ENCODE measurements around the gene MEIOSIN.

MEIOSIN gene

DNA sequence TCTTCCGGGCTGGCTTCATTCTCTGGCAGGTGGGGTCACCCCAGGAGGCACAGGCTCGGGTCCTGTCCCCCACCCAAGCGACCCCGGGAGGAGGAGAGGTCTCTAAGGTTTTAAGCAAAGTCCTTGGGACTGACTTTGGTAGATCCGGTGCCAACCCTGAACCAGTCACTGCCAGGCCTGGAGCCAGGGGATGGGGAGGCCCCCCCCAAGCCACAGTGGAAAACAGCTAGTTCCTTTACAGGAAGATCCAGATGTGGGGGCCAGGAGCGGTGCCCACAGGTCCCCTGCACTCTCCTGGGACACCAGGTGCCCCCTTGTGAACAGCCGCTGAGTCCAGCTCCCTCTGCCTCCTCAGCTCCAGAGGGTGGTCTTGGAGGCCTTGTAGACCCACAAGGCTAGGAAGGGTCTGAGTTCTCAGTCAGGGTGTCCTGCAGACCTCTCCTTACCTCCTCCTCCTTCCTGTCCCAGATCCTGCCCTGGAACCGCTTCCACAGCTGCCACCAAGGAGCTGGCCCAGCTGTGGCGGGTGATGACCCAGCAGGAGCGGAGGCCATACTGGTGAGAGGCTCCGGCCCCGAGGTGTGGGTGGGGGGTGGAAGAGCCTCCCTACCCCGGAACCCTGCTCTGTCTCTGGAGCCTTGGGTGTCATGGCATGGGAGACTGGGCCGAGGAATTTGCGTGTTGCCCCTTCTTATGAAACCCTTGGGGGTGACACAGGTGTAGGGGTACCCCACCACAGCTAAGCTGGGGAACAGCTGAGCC, 29.8 kb downstream of the MEIOSIN start:
- TF ChIP-seq, protein P1, sequence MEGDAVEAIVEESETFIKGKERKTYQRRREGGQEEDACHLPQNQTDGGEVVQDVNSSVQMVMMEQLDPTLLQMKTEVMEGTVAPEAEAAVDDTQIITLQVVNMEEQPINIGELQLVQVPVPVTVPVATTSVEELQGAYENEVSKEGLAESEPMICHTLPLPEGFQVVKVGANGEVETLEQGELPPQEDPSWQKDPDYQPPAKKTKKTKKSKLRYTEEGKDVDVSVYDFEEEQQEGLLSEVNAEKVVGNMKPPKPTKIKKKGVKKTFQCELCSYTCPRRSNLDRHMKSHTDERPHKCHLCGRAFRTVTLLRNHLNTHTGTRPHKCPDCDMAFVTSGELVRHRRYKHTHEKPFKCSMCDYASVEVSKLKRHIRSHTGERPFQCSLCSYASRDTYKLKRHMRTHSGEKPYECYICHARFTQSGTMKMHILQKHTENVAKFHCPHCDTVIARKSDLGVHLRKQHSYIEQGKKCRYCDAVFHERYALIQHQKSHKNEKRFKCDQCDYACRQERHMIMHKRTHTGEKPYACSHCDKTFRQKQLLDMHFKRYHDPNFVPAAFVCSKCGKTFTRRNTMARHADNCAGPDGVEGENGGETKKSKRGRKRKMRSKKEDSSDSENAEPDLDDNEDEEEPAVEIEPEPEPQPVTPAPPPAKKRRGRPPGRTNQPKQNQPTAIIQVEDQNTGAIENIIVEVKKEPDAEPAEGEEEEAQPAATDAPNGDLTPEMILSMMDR (IDR thresholded peaks at IDR 0.05; ENCODE audit: insufficient read depth, low read depth, low read length, missing control alignments), result no peak
- DNase-seq (ENCODE audit: low read depth), result no peak
- no peak overlapping the region for H3K4me3 ChIP-seq (ENCODE audit: low read length)

DNA sequence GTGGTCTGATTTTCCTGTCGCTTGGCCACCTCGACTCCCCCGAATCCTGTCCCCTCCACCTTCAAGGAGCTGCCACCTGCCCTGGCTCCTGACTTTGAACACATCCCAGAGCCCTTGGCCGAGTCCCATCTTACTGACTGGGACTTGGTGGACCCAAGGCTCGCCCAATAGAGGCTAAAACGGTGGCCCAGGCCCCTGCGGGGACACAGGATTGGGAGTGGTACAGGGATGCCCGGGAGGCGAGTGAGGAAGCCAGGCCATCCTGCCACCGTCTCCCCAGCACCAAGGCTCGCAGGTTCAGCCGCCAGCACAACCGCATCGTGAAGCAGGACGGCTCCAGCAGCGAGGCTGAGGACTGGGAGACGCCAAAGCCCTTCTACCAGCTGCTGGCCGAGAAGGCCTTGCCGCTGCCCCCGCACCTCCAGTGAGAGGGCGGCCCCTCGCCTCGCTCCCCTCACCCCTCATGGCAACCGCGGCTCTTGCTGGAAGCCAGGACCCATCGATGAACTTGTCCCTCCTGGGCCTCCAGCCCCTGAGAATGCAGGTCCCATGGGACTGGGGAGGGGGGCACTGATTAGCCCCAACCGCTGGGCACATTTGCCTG, 30.6 kb downstream of the MEIOSIN start:
- TF ChIP-seq, protein P1 (IDR thresholded peaks at IDR 0.05; ENCODE audit: insufficient read depth, low read depth, low read length, missing control alignments), result no peak
- no peak for DNase-seq (ENCODE audit: low read depth)
- no peak overlapping the region for H3K4me3 ChIP-seq (ENCODE audit: low read length)

DNA sequence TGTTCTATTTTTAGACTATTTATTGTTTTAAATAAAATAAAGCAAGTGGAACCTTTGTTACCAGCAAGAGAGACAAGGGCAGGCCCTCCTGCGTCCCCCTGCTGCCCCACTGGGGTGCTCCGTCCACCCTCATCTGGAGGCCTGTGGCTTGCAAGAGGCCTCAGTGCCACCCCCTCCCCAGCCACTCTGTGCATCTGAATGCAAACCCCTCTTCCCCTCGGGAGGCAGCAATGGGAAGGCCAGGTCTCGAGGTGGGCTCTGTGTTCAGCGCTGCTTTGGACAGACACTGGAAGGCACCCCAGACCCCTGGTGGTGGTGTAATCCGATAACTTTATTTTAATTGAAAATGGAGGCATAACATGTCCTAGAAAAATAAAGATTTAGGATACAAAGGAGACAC, 31.2 kb downstream of the MEIOSIN start:
- no peak for DNase-seq (ENCODE audit: low read depth)
- TF ChIP-seq, protein P1 (IDR thresholded peaks at IDR 0.05; ENCODE audit: insufficient read depth, low read depth, low read length, missing control alignments), result no peak
- no peak overlapping the region for H3K4me3 ChIP-seq (ENCODE audit: low read length)

DNA sequence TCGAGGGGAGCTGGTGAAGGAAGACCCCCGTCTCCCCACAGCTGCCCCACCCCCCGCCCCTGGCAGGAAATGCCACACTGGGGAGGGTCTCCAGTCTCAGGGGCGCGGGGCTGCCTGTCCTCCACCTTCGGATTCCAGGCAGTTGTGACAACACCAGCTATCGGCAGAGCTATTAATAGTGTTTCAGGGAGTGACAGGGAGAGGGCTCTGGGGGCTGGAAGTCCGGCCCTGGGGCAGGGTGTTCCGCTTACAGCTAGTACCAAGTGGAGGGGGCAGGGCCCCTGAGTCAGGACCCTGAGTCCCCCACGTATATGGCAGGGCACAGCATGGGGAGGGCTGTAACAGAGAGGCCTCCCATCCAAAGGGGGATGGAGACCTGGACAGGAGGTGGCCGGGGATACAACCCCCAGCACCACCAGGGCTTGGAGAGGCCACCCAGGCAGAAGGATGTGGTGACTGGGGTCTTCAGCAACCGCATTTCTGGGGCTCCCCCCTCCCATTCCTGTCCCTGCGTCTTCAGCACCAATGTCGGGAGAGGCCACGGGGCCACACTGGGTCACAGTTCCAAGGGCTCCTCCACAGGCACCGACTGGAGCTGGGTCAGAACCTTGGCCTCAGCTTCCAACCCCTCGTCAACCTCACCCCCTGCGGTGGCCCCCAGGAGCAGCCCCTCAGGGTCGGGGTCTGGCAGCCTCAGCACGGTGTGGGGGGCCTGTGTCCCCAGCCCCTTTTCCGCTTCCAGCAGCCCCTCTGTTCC, 31.9 kb downstream of the MEIOSIN start:
- H3K4me3 ChIP-seq (ENCODE audit: low read length), result no peak overlapping the region
- TF ChIP-seq, protein P1 (IDR thresholded peaks at IDR 0.05; ENCODE audit: insufficient read depth, low read depth, low read length, missing control alignments), result no peak
- DNase-seq (ENCODE audit: low read depth), result no peak

DNA sequence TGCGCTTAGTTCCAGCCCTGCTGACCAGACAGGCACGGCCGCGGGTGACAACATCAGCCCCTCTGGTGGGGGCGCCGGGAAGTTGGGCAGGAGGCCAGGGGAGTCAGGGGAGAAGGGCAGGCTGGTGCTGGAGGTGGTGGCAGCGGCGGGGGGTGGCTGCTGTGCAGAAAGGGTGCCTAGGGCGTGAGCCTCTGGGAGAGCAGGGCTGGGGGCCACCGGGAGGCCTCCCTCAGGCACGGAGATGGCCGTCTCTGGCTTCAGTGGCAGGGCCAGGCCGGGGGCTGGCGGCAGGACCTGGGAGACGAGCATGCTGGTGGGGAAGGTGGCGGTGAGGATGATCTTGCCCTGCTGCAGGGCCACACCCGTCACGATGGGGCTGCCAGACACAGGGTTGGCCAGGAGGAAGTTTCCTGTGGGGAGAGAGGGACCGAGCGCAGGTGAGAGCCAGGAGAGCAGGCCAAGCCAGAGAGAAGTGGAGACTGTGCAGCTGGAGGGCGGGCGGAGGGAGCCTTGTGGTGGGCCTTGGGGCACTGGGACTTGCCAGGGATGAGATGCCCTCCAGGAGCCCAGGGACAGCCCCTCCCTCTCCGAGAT, 32.6 kb downstream of the MEIOSIN start:
- TF ChIP-seq, protein P1 (IDR thresholded peaks at IDR 0.05; ENCODE audit: insufficient read depth, low read depth, low read length, missing control alignments), result no peak
- H3K4me3 ChIP-seq (ENCODE audit: low read length), result no peak overlapping the region
- DNase-seq (ENCODE audit: low read depth), result no peak

DNA sequence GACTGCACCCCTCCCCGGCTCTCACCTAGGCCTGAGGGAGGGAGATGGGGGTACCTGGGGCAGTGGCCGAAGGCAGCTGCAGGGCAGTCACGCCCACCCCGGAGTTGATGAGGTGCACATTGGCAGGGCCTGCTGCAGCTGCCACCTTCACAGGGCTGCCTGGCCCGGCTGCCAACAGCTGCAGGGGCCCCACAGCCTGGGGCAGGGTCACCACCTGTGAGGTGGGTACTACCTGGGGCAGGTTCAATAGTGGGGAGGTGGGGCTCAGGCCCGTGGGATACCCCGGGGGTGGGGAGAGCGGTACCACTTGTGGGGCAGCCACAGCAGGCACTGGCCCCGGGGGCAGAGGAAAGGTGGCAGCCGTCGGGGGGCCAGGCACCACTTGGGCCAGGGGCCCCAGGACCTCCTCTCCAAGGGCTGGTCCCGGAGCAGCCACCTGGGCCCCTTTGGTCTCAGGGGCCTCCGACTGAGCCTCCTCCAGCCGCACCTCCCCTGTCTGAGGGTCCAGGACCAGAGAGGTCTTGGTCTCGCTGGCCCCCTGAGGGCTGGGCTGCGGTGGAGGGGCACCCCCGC, 33.1 kb downstream of the MEIOSIN start:
- no peak for DNase-seq (ENCODE audit: low read depth)
- TF ChIP-seq, protein P1 (IDR thresholded peaks at IDR 0.05; ENCODE audit: insufficient read depth, low read depth, low read length, missing control alignments), result no peak
- peak overlapping the region; percentile 81 for H3K4me3 ChIP-seq (ENCODE audit: low read length)

Measured in epithelial cell of esophagus (primary cell).